ENCODE data around the gene TTC21A.

The TTC21A gene

DNA sequence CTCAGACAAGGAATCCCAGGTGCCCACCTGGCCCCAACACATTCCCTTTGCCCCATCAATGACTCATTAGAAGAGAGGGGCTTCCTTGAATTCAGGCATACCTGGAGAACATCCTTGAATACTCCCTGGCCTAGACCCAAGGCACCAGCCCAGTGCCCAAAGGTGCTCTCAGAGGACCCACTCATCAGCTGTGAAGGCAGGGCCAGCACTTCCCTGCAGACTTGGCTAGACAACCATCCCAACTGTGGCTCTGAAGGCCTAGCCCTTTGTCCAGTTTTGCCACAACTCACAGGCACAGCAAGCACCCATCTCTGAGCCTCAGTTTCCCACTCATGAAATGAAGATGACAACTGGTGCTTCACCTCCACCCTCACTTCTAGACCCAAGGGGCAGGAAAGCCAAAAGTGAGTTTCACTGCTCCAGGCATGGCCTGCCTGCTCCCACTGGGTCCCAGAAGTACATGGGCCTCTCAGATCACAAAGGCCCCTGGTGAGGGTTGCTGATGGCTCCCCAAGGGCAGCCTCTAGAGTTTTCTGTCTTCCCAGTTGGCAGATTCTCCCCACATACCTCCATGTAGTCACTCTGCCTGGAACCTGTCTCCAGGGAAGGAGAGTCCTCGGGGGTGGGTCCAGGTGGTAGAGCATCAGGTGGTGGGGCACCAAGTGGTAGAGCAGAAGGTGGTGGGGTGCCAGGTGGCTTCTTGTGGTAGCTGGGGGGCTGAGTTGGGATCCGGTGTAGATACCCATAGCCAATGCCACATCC, 7.6 kb upstream of the TTC21A start:
- FAIRE-seq = no peak

DNA sequence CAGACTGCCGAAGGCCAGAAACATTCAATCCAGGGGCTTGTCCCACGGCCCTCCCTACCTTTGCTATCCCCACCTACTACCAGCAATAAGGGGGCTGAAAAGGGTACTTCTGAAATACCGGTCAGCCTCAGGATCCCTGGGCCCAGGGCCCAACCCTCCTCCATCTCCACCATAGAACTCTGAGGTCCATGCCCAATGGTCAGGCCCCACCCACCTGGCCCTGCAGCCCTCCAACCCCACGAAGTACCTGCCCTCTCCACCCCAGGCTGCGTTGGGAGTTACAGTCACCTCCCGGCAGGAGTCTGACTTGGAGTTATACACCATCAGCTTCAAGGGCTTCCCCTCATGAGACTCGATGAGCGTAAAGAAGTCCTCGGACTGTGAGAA, 7.0 kb upstream of the TTC21A start:
- FAIRE-seq = no peak

DNA sequence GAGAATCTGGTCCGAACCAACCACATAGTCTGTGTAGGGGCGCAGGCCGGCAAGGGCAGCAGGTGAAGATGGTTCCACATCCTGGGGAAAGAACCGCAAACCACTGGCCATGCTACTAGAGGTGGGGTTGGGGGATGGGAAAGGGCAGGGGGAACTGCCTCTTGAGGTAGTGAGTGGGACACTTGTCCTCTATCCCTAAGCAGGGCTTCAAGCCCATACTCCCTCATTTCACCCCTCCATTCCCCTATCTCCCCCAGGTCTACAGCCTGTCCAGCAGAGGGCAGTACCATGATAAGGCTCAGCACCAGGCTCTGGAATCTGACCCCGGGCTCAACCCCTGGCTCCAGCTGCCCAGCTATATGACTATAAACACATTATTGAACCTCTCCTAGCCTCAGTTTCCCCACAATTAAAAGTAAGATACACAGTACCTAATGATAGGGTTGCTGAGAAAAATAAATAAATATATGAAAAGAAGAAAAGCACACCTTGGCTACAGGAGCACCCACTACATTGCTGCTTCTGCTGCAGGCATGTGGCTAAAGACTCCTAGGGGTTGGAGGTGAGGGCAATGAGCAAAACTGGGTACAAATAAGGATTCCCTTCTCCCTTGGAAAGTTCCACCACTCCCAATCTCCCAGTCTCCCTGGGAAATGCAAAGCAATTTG, 6.3 kb upstream of the TTC21A start:
- no peak for FAIRE-seq

DNA sequence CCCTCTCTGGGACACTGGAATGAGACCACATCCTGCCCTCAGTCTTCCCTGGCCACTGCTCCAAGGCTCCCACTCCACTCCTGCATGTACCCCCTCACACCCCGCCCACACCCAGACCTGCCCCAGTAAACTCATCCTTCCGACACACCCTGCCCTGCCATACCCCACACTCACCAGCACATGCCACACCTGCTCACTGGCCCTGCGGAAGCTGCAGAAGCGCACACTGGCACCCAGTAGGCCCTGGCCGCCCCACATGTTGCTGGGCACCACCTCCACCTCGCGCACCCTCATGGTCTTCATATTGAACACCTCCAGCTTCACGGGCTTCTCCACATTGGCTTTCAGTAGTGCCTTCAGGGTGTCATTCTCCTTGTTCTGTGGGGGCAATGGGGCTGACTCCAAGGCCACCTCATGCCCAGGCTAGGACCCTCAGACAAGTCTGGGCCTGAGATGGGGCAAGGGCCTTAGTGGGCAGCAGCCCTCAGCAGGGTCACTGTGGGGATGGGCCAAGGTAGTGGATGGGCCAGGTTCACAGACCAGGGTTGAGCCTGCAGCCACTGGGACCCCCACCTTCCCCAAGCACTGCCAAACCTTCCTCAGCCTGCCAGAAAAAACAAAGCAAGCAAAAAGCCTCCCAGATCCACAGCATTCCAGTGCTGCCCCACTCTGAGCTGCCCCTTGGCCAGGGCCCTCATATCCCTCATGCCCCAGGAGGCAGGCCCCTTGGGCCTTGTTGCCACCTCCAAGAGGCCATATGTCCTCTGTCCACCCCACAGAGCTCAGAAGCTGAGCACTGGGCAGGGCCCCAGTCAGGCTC, 4.8 kb upstream of the TTC21A start:
- no peak for FAIRE-seq

DNA sequence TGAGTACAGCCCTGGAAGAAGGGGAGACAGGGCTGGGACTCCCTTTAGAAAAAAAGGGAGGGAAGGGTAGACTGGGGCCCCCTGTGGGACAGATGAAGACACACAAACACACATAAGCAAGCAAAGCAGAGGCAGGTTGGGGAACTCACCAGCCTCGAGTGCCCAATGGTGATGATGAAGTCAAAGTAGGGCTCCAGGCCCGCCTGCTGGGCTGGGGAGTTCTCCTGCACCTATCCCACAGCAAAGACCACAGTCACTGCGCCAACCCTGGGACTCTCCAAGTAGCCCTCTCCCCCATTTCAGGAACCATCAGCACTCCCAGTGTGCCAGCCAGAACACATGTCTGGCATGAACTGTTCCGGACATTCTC, 4.2 kb upstream of the TTC21A start:
- FAIRE-seq = no peak

DNA sequence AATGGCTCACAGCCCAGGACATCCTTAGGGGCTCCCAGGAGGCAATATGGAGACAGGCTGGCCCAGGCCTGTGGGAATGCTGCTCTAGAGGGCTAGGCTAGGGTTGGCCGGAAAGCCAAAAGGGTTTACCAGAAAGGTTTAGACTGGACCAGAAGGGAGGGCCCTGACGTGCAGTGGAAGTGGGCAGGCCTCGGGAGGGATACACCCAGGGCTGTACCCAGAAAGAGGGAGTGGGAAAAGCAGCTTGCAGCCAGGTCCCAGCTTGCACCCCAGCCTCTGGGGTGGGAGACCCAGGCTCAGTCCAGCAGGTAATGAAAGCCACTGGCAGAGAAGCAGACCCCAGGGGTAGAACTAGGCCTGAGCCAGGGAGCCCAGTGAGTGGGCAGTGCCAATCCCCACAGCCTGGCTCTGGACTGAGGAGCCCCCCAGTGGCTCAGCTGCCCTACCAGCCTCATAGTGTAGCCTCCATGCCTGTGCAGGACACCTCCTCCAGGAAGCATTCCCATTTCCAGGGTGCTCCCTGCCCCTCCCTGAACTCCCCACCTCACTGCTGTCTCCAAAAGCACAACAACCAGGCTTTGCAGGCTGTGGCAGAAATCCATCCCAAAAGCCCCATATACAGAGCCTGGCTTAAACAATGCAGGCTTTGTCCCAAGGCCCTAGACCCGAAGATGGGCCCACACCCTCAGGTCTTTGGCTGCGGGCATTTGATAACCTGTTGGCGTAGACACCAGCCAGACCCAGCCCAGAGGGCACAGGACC, 3.5 kb upstream of the TTC21A start:
- no peak for FAIRE-seq

DNA sequence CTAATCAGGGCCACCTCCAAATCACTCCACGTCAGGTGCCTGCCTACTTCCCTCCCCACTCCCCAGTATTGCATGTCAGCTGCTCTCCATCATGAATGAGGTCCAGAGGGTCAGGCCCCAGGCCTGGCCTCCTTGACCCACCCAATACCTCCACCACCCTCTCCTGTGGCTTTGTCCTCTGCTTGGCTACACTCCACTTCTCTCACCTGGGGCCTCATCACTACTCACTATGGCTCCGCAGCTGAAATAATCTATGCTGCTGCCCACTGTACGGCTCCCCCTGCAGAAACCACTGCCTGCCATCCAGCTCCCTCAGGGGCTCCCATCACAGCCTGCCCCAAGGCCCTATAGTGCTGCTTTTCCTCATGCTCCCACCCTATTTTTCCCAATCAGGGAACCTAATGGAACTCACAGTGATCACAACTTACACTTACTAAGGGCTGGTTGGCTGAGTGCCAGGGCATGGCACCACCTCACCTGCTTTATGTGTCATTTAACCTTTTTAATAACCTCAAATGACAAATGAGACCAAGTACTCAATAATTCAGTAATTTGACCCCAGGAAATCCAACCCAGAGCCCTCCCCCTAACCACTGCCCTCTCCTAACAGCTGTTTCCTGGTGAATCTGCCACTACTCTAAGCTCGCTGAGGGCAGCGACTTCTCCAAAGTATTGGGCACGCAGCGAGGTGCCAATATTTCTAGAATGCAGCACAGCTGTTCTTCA, 2.4 kb upstream of the TTC21A start:
- no peak for FAIRE-seq

DNA sequence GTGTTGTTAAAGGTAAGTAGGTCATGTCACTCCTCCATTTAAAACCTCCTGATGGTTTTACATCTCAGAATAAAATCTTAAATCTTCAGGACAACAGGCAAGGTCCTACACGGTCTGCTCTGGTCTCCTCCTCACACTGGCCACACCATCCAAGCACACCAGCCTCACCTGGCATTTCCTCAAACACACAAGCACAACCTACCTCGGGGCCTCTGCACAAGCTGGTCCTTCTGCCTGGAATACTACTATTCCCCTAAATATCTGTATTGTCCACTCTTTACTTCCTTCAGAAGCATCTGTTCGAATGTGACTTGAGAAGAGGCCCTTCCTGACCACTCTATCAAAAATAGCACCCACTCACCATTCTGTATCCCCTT, 1.8 kb upstream of the TTC21A start:
- no peak for FAIRE-seq

DNA sequence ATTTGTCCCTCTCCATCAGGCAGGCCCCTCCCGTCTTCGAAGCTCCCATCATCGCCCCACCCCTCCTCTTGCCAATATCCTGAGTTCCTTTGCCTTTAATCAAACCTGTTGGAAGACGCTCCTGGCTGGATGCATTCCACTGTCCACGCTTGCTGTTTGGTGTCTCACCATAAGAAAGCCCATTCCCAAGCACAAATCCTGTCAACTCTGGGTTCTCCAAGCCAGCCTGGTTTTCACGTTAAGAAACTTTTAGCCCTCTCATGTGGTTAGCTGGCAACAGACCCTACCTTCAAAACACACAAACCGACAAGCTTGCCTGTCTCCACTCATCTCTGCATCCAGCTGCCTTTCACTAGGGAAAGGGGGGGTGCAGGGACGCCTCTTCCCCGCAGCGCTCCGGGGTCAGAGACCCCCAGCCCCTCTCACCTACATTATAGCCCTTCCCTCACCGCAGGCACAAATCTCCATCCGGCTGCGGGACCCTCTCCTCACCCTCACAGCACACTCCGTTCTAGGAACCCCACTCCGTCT, 1.1 kb upstream of the TTC21A start:
- FAIRE-seq = no peak

DNA sequence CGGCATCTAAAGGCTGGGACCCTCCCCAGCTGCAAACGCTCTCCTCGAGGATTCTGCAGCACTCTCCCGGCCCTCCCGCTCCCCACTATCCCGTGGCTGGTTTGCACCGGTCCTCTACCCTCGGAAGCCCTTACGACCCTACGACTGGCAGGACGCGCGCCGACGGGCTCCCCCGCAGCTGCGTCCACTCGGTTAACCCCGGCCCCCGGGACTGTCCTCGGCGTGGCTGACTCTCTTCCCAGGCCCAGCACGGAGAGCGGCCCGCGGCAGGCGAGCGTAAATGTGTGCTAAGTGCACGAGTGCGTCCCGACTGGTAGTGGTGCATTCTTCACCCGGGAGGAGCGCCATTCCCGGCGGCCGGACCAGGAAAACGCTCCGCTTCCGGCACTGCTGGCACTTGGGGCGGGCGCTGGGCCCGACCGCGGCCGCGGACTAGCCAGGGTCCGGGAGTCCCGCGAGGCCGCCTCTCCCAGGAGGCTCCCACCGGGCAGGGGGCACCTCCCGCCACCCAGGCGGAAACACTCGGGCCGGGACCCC, 561 bp upstream of the TTC21A start:
- no peak for FAIRE-seq

DNA sequence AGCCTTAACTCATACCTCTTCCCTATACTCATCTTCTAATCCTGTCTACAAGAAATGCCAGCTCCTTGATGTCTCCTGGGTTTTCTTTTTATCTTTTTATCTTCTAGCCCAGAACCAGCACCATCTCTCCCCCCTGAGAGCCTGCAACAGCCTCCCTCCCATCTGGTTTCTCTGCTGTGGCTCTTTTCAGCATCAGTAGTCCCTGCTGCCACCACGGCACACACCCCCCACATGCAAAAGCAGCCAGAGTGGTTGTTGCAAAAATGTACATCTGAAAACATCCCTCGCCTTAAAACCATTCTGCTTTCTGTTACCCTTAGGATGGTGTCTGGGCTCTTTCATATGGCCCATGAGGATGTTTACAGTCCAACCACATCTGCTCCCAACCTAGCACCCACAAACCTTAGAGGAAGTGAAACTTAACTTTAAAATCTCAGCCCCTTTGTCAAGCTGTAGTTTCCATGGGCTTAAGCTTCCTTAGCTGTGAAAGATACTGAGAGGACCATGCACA, 775 bp downstream of the TTC21A start:
- FAIRE-seq = no peak

DNA sequence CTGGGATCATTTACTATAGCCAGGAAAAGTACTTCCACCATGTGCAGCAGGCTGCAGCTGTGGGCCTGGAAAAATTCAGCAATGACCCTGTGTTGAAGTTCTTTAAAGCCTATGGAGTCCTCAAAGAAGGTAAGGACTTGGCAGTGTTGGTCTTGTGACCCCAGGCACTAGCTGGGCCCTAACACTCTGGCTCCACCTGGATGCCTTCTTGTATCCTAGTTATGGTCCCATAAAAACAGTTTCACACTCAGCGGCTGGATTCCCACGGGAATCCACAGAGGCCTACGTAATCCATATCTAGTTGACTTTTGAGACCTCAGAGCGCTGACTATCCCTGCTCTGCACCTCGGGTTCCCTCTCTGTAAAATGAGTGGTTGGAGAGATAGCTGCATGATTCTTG, 1.6 kb downstream of the TTC21A start:
- no peak for FAIRE-seq

DNA sequence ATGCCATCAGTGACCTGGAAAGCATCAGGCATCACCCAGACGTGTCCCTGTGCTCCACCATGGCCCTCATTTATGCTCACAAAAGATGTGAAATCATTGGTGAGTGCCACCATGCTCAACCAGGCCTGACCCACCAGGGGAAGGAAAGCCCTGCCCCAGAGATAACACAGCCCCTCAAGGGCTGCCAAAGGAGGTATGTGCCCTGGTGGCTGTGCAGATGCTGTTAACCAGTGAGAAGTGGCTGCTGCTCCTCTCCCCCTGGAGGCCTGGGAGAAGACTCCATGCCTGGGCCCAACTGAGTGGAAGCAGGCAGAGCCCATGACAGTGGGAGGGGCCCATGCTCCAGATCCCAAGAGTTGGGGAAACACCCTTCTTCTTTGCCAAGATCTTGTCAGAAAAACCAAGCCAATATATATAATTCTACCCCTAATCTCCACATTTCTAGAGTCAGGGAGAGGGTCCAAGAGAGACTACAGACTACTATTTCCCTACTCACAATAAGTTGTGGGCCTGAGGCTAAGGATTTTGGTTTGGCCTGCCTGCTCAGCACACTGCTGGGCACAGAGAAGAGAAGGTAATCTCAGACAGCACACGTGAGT, 2.7 kb downstream of the TTC21A start:
- no peak for FAIRE-seq

DNA sequence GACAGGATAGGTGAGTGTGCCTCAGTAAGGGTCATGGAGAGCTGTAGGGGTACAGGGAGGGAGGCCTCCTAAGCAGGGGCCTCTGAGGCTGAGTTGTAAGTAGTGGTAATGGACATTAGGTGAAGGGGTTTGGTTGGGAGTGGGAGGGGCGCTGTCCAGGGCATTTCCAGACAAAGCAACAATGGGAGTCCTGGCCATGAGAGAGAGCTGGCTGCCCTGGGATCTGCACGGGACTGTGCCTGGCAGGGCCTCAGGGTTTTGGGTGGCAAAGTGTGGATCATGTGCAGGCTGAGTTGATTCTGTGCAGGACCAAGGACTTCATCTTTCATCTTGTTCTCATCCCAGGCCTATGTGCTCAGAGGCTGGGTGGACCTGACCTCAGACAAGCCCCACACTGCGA, 4.6 kb downstream of the TTC21A start:
- FAIRE-seq = no peak

DNA sequence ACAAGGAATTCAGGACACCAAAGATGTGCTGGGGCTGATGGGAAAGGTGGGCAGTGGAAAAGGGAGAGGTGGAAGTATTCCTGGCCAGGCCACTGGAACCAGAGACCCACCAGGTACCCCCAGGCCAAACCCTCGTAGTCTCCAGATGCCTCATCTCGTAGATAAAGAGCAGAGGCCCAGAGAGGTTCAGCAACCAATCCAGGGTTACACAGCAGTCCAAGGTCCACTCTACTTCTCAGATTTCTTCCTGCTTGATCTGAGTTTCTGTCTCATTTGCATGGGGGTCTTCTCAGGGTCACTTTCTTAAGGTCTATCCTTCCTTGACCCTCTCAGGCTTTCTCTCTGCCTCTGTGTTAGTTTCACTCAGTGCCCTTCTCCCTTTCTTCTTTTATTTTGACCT, 5.1 kb downstream of the TTC21A start:
- no peak for FAIRE-seq

DNA sequence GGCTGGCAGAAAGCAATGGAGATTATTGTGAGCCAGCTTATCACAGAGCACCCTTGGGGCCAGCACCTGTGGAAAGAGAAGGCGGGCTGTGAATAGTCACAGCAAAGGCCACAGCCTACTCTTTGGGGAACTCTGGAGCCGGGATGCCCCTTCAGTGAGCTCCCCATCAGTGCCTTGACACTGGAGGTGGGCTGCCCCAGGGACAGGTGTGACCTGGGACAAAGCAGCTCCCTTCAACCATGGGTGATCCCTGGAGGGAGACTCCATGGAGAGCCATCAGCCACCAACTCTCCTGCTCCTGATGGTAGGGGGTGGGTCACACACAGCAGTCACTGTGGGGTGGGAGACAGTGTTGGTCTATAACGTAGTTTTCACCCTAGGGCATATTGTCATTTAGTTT, 5.8 kb downstream of the TTC21A start:
- FAIRE-seq = no peak

DNA sequence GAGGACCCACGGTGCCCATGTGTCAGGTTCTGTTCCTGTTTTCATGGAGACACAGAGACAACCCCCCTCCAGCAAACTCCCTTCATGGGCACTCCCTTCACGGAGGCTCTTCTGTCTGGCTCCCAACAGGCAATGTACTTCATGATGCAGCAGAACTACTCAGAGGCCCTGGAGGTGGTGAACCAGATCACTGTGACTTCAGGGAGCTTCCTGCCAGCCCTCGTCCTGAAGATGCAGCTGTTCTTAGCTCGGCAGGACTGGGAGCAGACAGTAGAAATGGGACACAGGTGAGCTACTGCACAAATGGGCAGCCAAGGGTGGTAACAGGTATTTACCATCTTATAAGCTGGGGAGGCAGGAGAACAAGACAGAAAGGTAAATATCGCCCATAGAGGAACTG, 7.0 kb downstream of the TTC21A start:
- FAIRE-seq = no peak

DNA sequence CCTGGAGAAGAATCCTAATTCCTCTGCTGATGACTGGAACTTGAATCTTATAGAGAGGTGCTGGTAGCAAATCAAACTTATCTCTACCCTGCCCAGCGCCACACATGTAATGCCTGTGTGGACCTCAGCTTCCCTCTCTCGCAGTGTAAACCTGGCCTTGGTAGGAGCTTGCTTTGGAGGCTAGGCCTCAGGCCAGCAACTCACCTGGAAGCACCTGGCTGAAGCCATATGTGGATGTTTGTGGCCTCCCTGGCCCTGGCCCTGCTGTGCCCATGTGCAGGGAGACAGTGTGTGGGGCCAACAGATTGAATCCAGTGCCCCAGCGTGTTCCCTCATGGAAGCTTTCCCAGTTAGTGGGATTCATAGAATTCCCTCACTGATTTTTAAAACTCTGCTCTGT, 8.4 kb downstream of the TTC21A start:
- FAIRE-seq = no peak

DNA sequence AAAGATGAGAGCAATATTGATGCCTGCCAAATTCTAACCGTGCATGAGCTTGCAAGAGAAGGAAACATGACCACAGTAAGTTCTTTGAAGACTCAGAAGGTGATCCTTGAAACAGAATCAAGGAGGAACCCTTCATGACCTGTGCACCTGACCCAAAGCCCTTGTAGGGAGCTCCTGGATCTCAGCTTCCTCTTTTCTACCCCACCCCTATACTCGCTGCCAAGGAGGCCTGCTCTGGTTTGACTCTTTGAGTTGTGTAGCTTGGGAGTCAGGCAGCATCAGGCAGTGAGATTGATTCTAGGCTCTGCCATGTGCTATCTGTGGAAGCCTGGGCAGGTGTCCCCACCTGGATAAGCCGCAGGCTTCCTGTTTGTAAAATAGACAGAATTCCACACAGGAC, 10.6 kb downstream of the TTC21A start:
- no peak for FAIRE-seq

DNA sequence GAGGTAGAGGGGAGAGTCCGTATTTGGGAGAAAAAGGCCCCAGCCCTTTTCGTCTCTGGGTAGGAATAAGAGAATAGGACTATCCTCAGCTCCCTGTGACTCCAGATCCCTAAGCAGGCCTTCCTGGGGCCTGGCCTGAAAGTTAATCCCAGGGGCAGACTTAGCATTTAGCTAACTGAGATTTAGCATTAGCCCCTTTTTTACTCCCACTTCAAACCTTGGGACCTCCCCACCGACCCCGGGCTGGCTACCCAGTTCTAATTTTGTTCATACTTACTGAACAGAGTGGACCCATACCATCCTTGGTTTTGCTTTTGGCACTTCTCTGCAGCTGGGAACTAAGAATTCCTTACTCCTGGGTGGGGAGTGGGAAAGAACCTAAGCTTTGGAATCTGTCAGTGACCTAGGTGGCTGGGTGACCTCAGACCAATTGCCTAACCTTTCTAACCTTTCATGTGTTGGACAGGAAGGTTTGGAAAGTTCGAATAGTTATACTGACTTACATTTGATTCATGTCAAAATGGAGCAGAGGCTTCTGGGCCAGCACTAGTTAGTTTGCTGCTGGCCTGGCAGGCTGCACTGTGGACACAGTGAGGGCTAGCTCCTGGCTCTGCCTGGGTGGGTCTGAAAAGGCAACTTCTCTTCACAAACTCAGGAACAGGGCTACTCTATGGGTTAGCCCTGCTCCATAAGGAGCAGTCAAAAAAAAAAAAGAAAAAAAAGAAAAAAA, 11.6 kb downstream of the TTC21A start:
- no peak for FAIRE-seq

DNA sequence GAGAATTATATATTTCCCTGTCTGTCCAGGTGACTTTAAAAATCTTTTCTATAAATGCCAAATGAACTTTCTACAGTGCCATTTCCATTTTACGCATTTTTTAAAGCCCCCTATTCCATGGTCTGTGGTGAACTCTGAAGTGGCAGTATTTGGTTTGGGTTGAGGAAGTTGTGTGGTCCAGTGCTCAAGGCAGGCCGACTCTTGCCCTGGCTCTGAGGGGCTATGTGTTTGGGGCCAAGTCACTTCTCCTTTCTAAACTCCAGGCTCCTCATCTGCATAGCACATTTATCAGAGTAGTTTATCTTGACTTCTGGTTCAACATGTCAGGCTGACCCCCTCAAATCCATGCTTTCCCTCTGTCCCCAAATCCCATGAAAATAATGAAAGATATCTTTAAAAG, 14.1 kb downstream of the TTC21A start:
- FAIRE-seq = no peak

Data from colon (tissue), 2 donors.